GM12801 (cell line): ENCODE data around the gene CPSF3.

Experiments used
- CTCF ChIP-seq: IDR thresholded peaks from one replicate; pipeline ENCODE4 v1.5.1; 2011; ENCODE audit warnings: control low read depth; ENCODE audit not compliant: insufficient read length; ENCODE audit errors: extremely low read depth

The CPSF3 gene

GRCh38 chr2:9400268-9401058 is 23.0 kb upstream of the CPSF3 start:
- no peak for TF ChIP-seq CTCF

- no peak for TF ChIP-seq CTCF
Measured at GRCh38 chr2:9401059-9401547, 22.4 kb upstream of the CPSF3 start.

GRCh38 chr2:9401646-9402371 is 21.6 kb upstream of the CPSF3 start:
- no peak for TF ChIP-seq CTCF

GRCh38 chr2:9403924-9404323 is 19.5 kb upstream of the CPSF3 start:
- no peak for TF ChIP-seq CTCF

- no peak for TF ChIP-seq CTCF
Measured at GRCh38 chr2:9404451-9404850, 19.0 kb upstream of the CPSF3 start.

- TF ChIP-seq CTCF = no peak
Measured at GRCh38 chr2:9405636-9406035, 17.8 kb upstream of the CPSF3 start.

GRCh38 chr2:9406529-9407362 is 16.7 kb upstream of the CPSF3 start:
- TF ChIP-seq CTCF = no peak
